Smooth muscle cell of trachea (primary cell): ENCODE data around the gene SIX6. TPM values are rescaled to one million over a fixed set of nuclear protein-coding genes. Genes with fewer than 3 reads are reported as not detected.

Experiments used
- total RNA-seq: library from RNA; depleted of rRNA; stranded (reverse); fragments of >200 nt; gene quantifications from 2 replicates; pipeline ENCODE4 v1.2.1, GENCODE V29; 2014

Gene SIX6
- not detected in 2 replicates for total RNA-seq

DNA sequence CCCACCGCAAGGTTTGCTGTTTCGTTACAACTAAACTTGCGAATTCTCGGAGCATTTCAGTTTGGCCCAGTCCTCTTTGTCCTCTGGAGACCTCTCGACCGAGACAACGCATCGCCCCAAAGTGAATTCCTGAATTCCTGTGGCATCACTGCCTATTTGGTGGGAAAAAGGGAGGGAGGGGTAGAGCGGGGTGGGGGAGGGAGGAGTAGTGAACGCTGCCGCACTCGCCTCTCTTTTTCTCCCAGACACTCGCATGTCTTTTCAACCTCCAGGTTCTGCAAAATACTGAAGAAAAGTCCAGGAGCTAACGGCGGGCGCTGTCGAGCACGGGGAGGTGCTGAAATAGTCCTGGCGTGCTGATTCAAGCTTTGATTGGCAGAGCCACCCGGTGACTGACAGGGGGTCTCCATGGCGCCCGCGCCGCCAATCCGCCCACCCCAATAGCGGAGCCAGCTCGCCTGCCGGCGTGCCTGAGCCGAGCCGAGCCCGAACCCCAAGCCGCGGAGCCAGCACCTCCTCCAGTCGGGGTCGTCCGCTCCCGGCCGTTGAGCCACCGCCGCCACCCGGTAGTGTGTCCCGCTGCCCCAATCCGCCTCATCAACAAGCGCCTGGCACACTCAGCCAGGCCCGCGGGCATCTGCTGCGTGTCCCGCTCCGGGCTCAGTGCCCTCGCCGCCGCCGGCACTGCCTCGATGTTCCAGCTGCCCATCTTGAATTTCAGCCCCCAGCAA lies at the start of gene SIX6:
Gene SIX6 (plus strand): TSS at position 440 of the 731 bp plus-strand sequence. CDS start 253 bp downstream, at position 693.

GRCh38 chr14:60485598-60486251 lies 23.2 kb upstream of the SIX6 start, which contains the start of gene C14orf39:
Gene C14orf39, minus strand, starts transcription at chr14:60486063. Its CDS starts 985 bp downstream, at chr14:60485078.

Other genes starting within 250 kb of the SIX6 start
- gene C14orf39, start 23.1 kb upstream of the SIX6 start, total RNA-seq = 0.33 and 0.44 TPM in 2 replicates
- gene SIX1, start 140.3 kb downstream of the SIX6 start, total RNA-seq = 14.5 and 15.9 TPM in 2 replicates
- gene SIX4, start 215.2 kb downstream of the SIX6 start, total RNA-seq = 16.0 and 24.8 TPM in 2 replicates
- 35.7 and 78.5 TPM in 2 replicates for gene MNAT1, start 225.6 kb downstream of the SIX6 start, total RNA-seq